ENCODE results near the gene TBR1. TPM values are rescaled to one million over a fixed set of nuclear protein-coding genes. Genes with fewer than 3 reads are reported as not detected.

Gene TBR1
- total RNA-seq, 1 experiment from 2014 or later = not detected

DNA sequence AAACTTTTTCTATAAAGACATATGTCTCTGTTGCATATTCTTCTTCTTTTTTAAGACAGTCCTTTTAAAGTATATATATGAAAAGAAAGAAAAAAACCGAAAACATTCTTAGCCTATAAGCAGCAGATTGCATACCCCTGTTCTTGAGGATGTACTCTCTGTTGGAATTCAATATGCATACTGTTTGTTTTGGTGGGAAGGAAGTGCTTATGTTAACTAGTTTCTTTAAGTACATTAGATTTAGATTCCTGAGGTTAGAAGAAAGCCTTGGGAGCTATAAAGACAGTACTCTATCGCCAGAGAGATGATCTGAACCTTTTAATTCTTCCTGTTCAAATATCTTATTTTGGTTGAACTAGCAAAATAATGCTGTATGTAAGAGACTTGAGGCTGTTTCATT, 46.8 kb upstream of the TBR1 start:
- H2AFZ ChIP-seq (ENCODE audit: low read length) = no peak overlapping the region
- no peak overlapping the region for H3K4me2 ChIP-seq (ENCODE audit: low read length)
- ATAC-seq (no peak), DNase-seq (no peak)
- peaks cover 32% of the 10 kb centered on the region for H3K79me2 ChIP-seq (ENCODE audit: low read length)
- ChIA-PET POLR2A (ENCODE audit: unreplicated experiment) (no interaction called here), CTCF (no interaction called here)
- no peak overlapping the region for H3K9ac ChIP-seq (ENCODE audit: low read length)
- H4K20me1 ChIP-seq (ENCODE audit: low read length) = peaks cover 17% of the 10 kb centered on the region; the same call in 1 of the 2 replicates
- H3K4me1 ChIP-seq (ENCODE audit: insufficient read depth, low read length) = no peaks in the 10 kb centered on the region
- H3K27me3 ChIP-seq (ENCODE audit: low read length) = no peaks in the 10 kb centered on the region
- no peaks in the 10 kb centered on the region for H3K9me2 ChIP-seq (replicated peaks; ENCODE audit: low read length)
- peaks cover 4% of the 10 kb centered on the region for H3F3A ChIP-seq (ENCODE audit: low read length, unreplicated experiment)
- intact Hi-C loops (cut with micrococcal nuclease) = no loop called here
- H3K9me3 ChIP-seq (ENCODE audit: low read length) = no peaks in the 10 kb centered on the region
- H3K36me3 ChIP-seq (ENCODE audit: low read depth, low read length) = peaks cover 39% of the 10 kb centered on the region
- H3K4me3 ChIP-seq (ENCODE audit: low read length) = no peak overlapping the region
- BruUV-seq (replicated peaks) = no TSS peak
- H3K27ac ChIP-seq (ENCODE audit: low read length) = no peak overlapping the region
- TF ChIP-seq EZH2 (IDR thresholded peaks at IDR 0.05; ENCODE audit: low read length, unreplicated experiment) (no peak), EZH2phosphoT487 (IDR thresholded peaks at IDR 0.05; ENCODE audit: borderline replicate concordance, low read length) (no peak)
- TF ChIP-seq, protein P1, sequence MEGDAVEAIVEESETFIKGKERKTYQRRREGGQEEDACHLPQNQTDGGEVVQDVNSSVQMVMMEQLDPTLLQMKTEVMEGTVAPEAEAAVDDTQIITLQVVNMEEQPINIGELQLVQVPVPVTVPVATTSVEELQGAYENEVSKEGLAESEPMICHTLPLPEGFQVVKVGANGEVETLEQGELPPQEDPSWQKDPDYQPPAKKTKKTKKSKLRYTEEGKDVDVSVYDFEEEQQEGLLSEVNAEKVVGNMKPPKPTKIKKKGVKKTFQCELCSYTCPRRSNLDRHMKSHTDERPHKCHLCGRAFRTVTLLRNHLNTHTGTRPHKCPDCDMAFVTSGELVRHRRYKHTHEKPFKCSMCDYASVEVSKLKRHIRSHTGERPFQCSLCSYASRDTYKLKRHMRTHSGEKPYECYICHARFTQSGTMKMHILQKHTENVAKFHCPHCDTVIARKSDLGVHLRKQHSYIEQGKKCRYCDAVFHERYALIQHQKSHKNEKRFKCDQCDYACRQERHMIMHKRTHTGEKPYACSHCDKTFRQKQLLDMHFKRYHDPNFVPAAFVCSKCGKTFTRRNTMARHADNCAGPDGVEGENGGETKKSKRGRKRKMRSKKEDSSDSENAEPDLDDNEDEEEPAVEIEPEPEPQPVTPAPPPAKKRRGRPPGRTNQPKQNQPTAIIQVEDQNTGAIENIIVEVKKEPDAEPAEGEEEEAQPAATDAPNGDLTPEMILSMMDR (conservative IDR thresholded peaks at IDR 0.05; ENCODE audit: low read depth, low read length) = no peak

DNA sequence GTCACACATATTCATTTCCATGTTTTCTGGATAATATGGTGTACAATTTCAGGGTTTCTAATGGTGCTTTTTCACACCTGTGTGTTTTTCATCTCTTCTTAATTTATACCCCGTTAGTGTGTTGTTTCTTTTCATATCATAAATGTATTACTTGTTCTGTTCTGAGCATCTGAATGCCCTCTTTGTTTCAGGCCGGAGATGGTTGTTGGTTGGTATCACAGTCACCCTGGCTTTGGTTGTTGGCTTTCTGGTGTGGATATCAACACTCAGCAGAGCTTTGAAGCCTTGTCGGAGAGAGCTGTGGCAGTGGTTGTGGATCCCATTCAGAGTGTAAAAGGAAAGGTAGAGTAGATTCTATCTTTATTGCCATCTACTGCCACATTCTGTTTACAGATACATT, 45.1 kb upstream of the TBR1 start:
- Histone ChIP-seq H3K79me2 (ENCODE audit: low read length) (peaks cover 16% of the 10 kb centered on the region), H3K36me3 (ENCODE audit: low read depth, low read length) (peaks cover 39% of the 10 kb centered on the region), H3K9ac (ENCODE audit: low read length) (no peak overlapping the region), H4K20me1 (ENCODE audit: low read length) (peaks cover 17% of the 10 kb centered on the region; the same call in 1 of the 2 replicates), H3K4me2 (ENCODE audit: low read length) (no peak overlapping the region), H3K4me3 (ENCODE audit: low read length) (no peak overlapping the region), H3K27me3 (ENCODE audit: low read length) (no peaks in the 10 kb centered on the region), H3F3A (ENCODE audit: low read length, unreplicated experiment) (peaks cover 6% of the 10 kb centered on the region), H3K4me1 (ENCODE audit: insufficient read depth, low read length) (no peaks in the 10 kb centered on the region), H2AFZ (ENCODE audit: low read length) (no peak overlapping the region), H3K27ac (ENCODE audit: low read length) (no peak overlapping the region), H3K9me2 (replicated peaks; ENCODE audit: low read length) (no peaks in the 10 kb centered on the region), H3K9me3 (ENCODE audit: low read length) (no peaks in the 10 kb centered on the region)
- intact Hi-C loops (cut with micrococcal nuclease) = no loop called here
- DNase-seq (no peak), ATAC-seq (no peak; the same call in 1 of the 2 replicates)
- ChIA-PET CTCF (no interaction called here), POLR2A (ENCODE audit: unreplicated experiment) (interaction anchor here (0.6 to 0.7 kb wide), 2 partner anchors 19 to 119 kb away, joined by 3 read pairs; no protein-coding TSS in a partner anchor)
- no TSS peak for BruUV-seq (replicated peaks)
- no peak for TF ChIP-seq EZH2phosphoT487 (IDR thresholded peaks at IDR 0.05; ENCODE audit: borderline replicate concordance, low read length)
- TF ChIP-seq, protein P1 (conservative IDR thresholded peaks at IDR 0.05; ENCODE audit: low read depth, low read length) = no peak
- no peak for TF ChIP-seq EZH2 (IDR thresholded peaks at IDR 0.05; ENCODE audit: low read length, unreplicated experiment)

DNA sequence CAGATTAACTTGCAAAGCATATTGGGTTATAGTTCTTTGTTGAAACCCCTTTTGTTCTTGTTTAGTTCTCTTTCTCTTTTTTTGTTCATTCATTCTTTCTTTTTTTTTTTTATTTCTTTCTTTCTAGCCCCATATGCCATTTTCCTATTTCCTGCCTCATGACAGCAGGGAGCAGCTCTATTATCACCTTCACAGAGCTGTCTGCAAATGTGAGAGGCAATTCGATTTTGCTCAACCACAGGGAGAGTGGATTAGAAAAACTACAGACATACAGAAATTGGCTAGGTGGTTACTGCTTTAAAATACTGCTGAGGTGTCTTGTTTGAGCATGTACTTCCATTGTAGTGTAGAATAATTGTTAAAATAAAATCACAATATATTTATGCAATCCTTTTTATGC, 44.2 kb upstream of the TBR1 start:
- H3K79me2 ChIP-seq (ENCODE audit: low read length) = peaks cover 7% of the 10 kb centered on the region; the same call in 1 of the 2 replicates
- DNase-seq (no peak), ATAC-seq (no peak)
- H4K20me1 ChIP-seq (ENCODE audit: low read length) = peaks cover 10% of the 10 kb centered on the region; the same call in 1 of the 2 replicates
- no peak overlapping the region for H2AFZ ChIP-seq (ENCODE audit: low read length)
- no peak overlapping the region for H3K27ac ChIP-seq (ENCODE audit: low read length)
- no peak overlapping the region for H3K9ac ChIP-seq (ENCODE audit: low read length)
- no peaks in the 10 kb centered on the region for H3K9me3 ChIP-seq (ENCODE audit: low read length)
- no peaks in the 10 kb centered on the region for H3K4me1 ChIP-seq (ENCODE audit: insufficient read depth, low read length)
- no TSS peak for BruUV-seq (replicated peaks)
- H3K4me2 ChIP-seq (ENCODE audit: low read length) = no peak overlapping the region
- TF ChIP-seq EZH2 (IDR thresholded peaks at IDR 0.05; ENCODE audit: low read length, unreplicated experiment) (no peak), EZH2phosphoT487 (IDR thresholded peaks at IDR 0.05; ENCODE audit: borderline replicate concordance, low read length) (no peak)
- TF ChIP-seq, protein P1 (conservative IDR thresholded peaks at IDR 0.05; ENCODE audit: low read depth, low read length) = no peak
- H3K27me3 ChIP-seq (ENCODE audit: low read length) = no peaks in the 10 kb centered on the region
- H3K4me3 ChIP-seq (ENCODE audit: low read length) = no peak overlapping the region
- intact Hi-C loops (cut with micrococcal nuclease) = no loop called here
- ChIA-PET CTCF (no interaction called here), POLR2A (ENCODE audit: unreplicated experiment) (no interaction called here)
- H3K9me2 ChIP-seq (replicated peaks; ENCODE audit: low read length) = no peaks in the 10 kb centered on the region
- H3K36me3 ChIP-seq (ENCODE audit: low read depth, low read length) = peaks cover 39% of the 10 kb centered on the region
- peaks cover 6% of the 10 kb centered on the region for H3F3A ChIP-seq (ENCODE audit: low read length, unreplicated experiment)
